ENCODE data around the gene OR1F1. TPM values are rescaled to one million over a fixed set of nuclear protein-coding genes. Genes with fewer than 3 reads are reported as not detected.

The OR1F1 gene
- total RNA-seq, 4 donors from 2014 or later: not detected

- Histone ChIP-seq H3K4me3 (no peak overlapping the region), H3K36me3 (peaks cover 21 to 38% (median 34%) of the 10 kb centered on the region in 4 donors), H3K27me3 (no peaks in the 10 kb centered on the region), H3K9me3 (no peaks in the 10 kb centered on the region), H3K4me1 (peaks cover 4 to 20% (median 7%) of the 10 kb centered on the region in 4 donors), H3K27ac (replicated peaks in 1 of 4) (no peak overlapping the region)
- TF ChIP-seq CTCF (IDR thresholded peaks at IDR 0.05) (no peak), EP300 (IDR thresholded peaks at IDR 0.05) (no peak), POLR2AphosphoS5 (IDR thresholded peaks at IDR 0.05) (no peak), POLR2A (IDR thresholded peaks at IDR 0.05; ENCODE audit: low read depth) (no peak)
- intact Hi-C loops (cut with DNase I): no loop called here
- 83% methylated on average over 6 of the region's 18 CpGs for WGBS
- no peak for DNase-seq (ENCODE audit: extremely low spot score)
These were observed 43.6 kb upstream of the OR1F1 start for GRCh38 chr16:3144321-3144983.

GRCh38 chr16:3145151-3145550 is 42.9 kb upstream of the OR1F1 start:
- TF ChIP-seq POLR2A (IDR thresholded peaks at IDR 0.05; ENCODE audit: low read depth) (no peak), CTCF (IDR thresholded peaks at IDR 0.05) (no peak), POLR2AphosphoS5 (IDR thresholded peaks at IDR 0.05) (no peak), EP300 (IDR thresholded peaks at IDR 0.05) (no peak)
- H3K27ac ChIP-seq (replicated peaks in 1 of 4): no peak overlapping the region
- intact Hi-C loops (cut with DNase I): no loop called here
- no peak for DNase-seq (ENCODE audit: extremely low spot score)
- peaks cover 21 to 31% (median 27%) of the 10 kb centered on the region in 4 donors for H3K36me3 ChIP-seq
- H3K4me3 ChIP-seq: no peak overlapping the region
- WGBS: 87% methylated on average over 10 of the region's 10 CpGs
- no peaks in the 10 kb centered on the region for H3K27me3 ChIP-seq
- no peaks in the 10 kb centered on the region for H3K9me3 ChIP-seq
- peaks cover 11 to 24% (median 14%) of the 10 kb centered on the region in 4 donors for H3K4me1 ChIP-seq

GRCh38 chr16:3145660-3146059 is 42.3 kb upstream of the OR1F1 start:
- no peak for DNase-seq (ENCODE audit: extremely low spot score)
- peaks cover 14 to 24% (median 16%) of the 10 kb centered on the region in 4 donors for H3K4me1 ChIP-seq
- H3K36me3 ChIP-seq: peaks cover 20 to 26% (median 23%) of the 10 kb centered on the region in 4 donors
- TF ChIP-seq CTCF (IDR thresholded peaks at IDR 0.05) (no peak), POLR2AphosphoS5 (IDR thresholded peaks at IDR 0.05) (no peak), EP300 (IDR thresholded peaks at IDR 0.05) (no peak), POLR2A (IDR thresholded peaks at IDR 0.05; ENCODE audit: low read depth) (no peak)
- H3K4me3 ChIP-seq: no peak overlapping the region
- no peak overlapping the region for H3K27ac ChIP-seq (replicated peaks in 1 of 4)
- H3K9me3 ChIP-seq: no peaks in the 10 kb centered on the region
- 83% methylated on average over 12 of the region's 12 CpGs for whole genome bisulfite sequencing
- no peaks in the 10 kb centered on the region for H3K27me3 ChIP-seq
- intact Hi-C loops (cut with DNase I): no loop called here

GRCh38 chr16:3147046-3147756 is 40.8 kb upstream of the OR1F1 start:
- WGBS: 96% methylated on average over 12 of the region's 16 CpGs
- Histone ChIP-seq H3K9me3 (no peaks in the 10 kb centered on the region), H3K27ac (replicated peaks in 1 of 4) (no peak overlapping the region), H3K4me3 (no peak overlapping the region), H3K4me1 (peaks cover 30 to 33% (median 31%) of the 10 kb centered on the region in 4 donors), H3K36me3 (peaks cover 4 to 10% (median 8%) of the 10 kb centered on the region in 4 donors), H3K27me3 (no peaks in the 10 kb centered on the region)
- no peak for DNase-seq (ENCODE audit: extremely low spot score)
- intact Hi-C loops (cut with DNase I): no loop called here
- TF ChIP-seq CTCF (IDR thresholded peaks at IDR 0.05): no peak
- no peak for TF ChIP-seq POLR2A (IDR thresholded peaks at IDR 0.05; ENCODE audit: low read depth)
- no peak for TF ChIP-seq EP300 (IDR thresholded peaks at IDR 0.05)
- TF ChIP-seq POLR2AphosphoS5 (IDR thresholded peaks at IDR 0.05): no peak

Measured in esophagus muscularis mucosa (tissue), 4 donors.